Measurements from ENCODE around the gene ATP2B3. TPM values are rescaled to one million over a fixed set of nuclear protein-coding genes. Genes with fewer than 3 reads are reported as not detected.

The ATP2B3 gene
- total RNA-seq, 1 donor from 2014 or later: 0.10 TPM

DNA sequence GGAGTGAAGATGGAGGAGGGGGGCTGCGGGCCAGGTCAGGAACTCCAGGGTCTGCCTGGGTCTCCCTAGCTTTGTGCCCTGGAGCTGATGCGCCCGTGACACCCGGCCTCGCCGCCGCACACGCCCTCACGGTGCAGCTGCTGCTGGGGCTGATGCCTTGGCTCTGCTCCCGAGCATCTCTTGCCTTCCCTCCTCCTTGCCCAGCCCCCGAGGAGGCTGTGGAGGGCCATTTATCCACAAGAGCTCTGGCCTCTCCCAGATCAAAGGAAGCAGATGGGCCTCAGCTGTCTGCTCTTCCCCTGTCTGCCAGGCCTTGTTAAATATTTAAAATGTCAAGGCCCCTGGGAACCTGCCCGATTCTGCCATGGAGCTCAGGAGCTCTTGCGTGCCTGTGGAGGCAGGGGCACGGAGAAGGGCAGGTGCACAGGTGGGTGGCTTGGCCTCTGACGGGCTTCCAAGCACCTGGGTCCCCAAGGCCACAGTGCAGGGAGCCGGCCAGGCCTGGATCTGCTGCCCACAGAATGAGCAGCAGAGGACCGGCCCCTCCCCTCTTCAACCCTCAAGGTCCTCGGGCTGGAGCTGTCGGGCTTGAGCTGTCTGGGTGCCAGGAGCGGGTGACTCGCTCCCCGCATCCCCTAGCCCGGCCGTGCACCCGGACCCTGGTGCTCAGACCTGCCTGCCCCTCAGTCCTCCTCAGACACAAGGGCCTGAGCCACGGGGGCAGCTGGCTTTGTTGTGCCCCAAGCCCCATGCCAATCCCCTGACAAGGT is 20.3 kb downstream of the ATP2B3 start:
- Mint-ChIP-seq H3K4me3 (ENCODE audit: unreplicated experiment) (no peak overlapping the region), H3K36me3 (ENCODE audit: low read depth, unreplicated experiment) (no peaks in the 10 kb centered on the region), H3K27me3 (ENCODE audit: unreplicated experiment) (peaks cover 8% of the 10 kb centered on the region), H3K4me1 (ENCODE audit: unreplicated experiment) (no peaks in the 10 kb centered on the region), H3K9me3 (ENCODE audit: unreplicated experiment) (no peaks in the 10 kb centered on the region), H3K27ac (ENCODE audit: unreplicated experiment) (no peak overlapping the region)
- TF ChIP-seq, protein P1, sequence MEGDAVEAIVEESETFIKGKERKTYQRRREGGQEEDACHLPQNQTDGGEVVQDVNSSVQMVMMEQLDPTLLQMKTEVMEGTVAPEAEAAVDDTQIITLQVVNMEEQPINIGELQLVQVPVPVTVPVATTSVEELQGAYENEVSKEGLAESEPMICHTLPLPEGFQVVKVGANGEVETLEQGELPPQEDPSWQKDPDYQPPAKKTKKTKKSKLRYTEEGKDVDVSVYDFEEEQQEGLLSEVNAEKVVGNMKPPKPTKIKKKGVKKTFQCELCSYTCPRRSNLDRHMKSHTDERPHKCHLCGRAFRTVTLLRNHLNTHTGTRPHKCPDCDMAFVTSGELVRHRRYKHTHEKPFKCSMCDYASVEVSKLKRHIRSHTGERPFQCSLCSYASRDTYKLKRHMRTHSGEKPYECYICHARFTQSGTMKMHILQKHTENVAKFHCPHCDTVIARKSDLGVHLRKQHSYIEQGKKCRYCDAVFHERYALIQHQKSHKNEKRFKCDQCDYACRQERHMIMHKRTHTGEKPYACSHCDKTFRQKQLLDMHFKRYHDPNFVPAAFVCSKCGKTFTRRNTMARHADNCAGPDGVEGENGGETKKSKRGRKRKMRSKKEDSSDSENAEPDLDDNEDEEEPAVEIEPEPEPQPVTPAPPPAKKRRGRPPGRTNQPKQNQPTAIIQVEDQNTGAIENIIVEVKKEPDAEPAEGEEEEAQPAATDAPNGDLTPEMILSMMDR (IDR thresholded peaks at IDR 0.05; ENCODE audit: unreplicated experiment): no peak
- no peak for DNase-seq (ENCODE audit: low spot score)

DNA sequence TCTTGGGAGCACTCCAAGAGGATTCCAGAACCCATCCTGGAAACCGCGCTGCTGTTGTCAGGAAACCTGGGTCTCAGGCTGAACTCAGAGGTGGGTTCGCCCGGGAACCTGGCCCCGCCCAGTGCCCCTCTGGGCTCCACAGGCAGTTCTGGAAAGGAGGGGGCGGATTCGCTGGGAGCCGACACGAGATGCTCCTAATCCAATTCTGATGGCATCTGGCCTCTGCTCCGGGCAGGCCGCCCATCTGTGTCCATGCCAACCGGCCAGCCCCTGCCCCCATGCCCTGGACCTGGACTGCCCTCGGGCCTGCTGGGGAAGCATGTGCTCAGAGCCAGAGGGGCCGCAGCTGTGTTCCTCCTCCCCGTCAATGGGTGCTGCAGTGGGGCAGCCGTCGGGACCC is 21.0 kb downstream of the ATP2B3 start:
- H3K27ac Mint-ChIP-seq (ENCODE audit: unreplicated experiment): no peak overlapping the region
- TF ChIP-seq, protein P1 (IDR thresholded peaks at IDR 0.05; ENCODE audit: unreplicated experiment): no peak
- no peaks in the 10 kb centered on the region for H3K4me1 Mint-ChIP-seq (ENCODE audit: unreplicated experiment)
- peaks cover 6% of the 10 kb centered on the region for H3K27me3 Mint-ChIP-seq (ENCODE audit: unreplicated experiment)
- H3K4me3 Mint-ChIP-seq (ENCODE audit: unreplicated experiment): no peak overlapping the region
- no peaks in the 10 kb centered on the region for H3K36me3 Mint-ChIP-seq (ENCODE audit: low read depth, unreplicated experiment)
- no peak for DNase-seq (ENCODE audit: low spot score)
- H3K9me3 Mint-ChIP-seq (ENCODE audit: unreplicated experiment): no peaks in the 10 kb centered on the region

- Mint-ChIP-seq H3K9me3 (ENCODE audit: unreplicated experiment) (no peaks in the 10 kb centered on the region), H3K4me1 (ENCODE audit: unreplicated experiment) (no peaks in the 10 kb centered on the region), H3K27me3 (ENCODE audit: unreplicated experiment) (peaks cover 6% of the 10 kb centered on the region), H3K36me3 (ENCODE audit: low read depth, unreplicated experiment) (no peaks in the 10 kb centered on the region), H3K4me3 (ENCODE audit: unreplicated experiment) (no peak overlapping the region), H3K27ac (ENCODE audit: unreplicated experiment) (no peak overlapping the region)
- TF ChIP-seq, protein P1 (IDR thresholded peaks at IDR 0.05; ENCODE audit: unreplicated experiment): peak; percentile 62
- peak; percentile 80 for DNase-seq (ENCODE audit: low spot score)
Measured at GRCh38 chrX:153539171-153539978, 21.9 kb downstream of the ATP2B3 start.

- no peaks in the 10 kb centered on the region for H3K9me3 Mint-ChIP-seq (ENCODE audit: unreplicated experiment)
- DNase-seq (ENCODE audit: low spot score): no peak
- H3K4me3 Mint-ChIP-seq (ENCODE audit: unreplicated experiment): no peak overlapping the region
- peaks cover 6% of the 10 kb centered on the region for H3K27me3 Mint-ChIP-seq (ENCODE audit: unreplicated experiment)
- H3K36me3 Mint-ChIP-seq (ENCODE audit: low read depth, unreplicated experiment): no peaks in the 10 kb centered on the region
- H3K27ac Mint-ChIP-seq (ENCODE audit: unreplicated experiment): no peak overlapping the region
- no peaks in the 10 kb centered on the region for H3K4me1 Mint-ChIP-seq (ENCODE audit: unreplicated experiment)
- TF ChIP-seq, protein P1 (IDR thresholded peaks at IDR 0.05; ENCODE audit: unreplicated experiment): no peak
Measured at GRCh38 chrX:153539979-153540358, 22.5 kb downstream of the ATP2B3 start.

DNA sequence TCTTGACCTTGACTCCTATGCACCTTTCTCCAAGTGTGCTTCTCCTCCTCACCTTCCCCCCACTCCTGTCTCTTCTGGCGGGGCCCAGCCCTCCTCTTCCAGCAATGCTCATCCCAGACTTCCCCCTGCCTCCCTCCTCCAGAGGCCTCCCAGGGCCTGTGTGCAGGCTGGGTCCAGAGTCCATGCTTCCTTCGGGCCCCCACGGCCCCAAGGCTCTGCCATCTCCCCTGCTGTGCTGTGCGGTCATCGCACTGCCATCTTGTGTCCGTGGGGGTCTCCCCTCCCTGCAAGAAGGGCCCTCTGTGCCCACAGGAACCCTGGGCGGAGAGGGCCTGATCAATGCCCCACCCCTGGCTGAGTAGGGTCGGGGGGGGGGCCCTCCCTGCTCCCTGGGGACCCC is 27.3 kb downstream of the ATP2B3 start:
- no peaks in the 10 kb centered on the region for H3K9me3 Mint-ChIP-seq (ENCODE audit: unreplicated experiment)
- no peak overlapping the region for H3K27ac Mint-ChIP-seq (ENCODE audit: unreplicated experiment)
- DNase-seq (ENCODE audit: low spot score): no peak
- no peak overlapping the region for H3K4me3 Mint-ChIP-seq (ENCODE audit: unreplicated experiment)
- H3K36me3 Mint-ChIP-seq (ENCODE audit: low read depth, unreplicated experiment): no peaks in the 10 kb centered on the region
- H3K4me1 Mint-ChIP-seq (ENCODE audit: unreplicated experiment): no peaks in the 10 kb centered on the region
- H3K27me3 Mint-ChIP-seq (ENCODE audit: unreplicated experiment): peaks cover 4% of the 10 kb centered on the region
- TF ChIP-seq, protein P1 (IDR thresholded peaks at IDR 0.05; ENCODE audit: unreplicated experiment): no peak
